Measurements from ENCODE around the gene SPATS2L.
"Not testable (repeated sequence)": the region's sequence is repeated elsewhere in the genome, so short reads cannot be mapped to it uniquely, and the experiment has no call there.

SPATS2L gene

GRCh38 chr2:200320344-200320743 lies 13.9 kb downstream of the SPATS2L start:
- no peak for DNase-seq (ENCODE audit: low spot score)

DNA sequence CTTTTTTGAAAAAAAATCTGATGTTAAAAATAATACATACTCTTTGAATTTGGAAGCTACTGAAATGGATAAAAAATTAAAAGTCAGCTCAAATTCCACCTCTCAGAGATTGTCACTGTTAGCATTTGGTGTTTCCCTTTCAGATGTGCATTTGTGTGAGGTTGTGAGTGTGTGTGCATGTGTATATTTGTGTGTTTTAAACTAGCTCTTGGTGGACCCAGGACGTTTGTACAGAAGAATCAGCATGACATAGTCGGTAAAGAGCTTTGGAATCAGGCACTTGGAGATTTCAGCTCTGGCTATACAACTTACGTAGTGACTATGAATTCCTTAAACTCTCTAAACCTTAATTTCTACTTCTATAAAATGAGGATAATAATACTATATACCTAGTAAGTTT lies 14.5 kb downstream of the SPATS2L start:
- no peak for DNase-seq (ENCODE audit: low spot score)

GRCh38 chr2:200321780-200322534 lies 15.5 kb downstream of the SPATS2L start:
- no peak for DNase-seq (ENCODE audit: low spot score)

GRCh38 chr2:200322607-200323006 lies 16.1 kb downstream of the SPATS2L start:
- DNase-seq (ENCODE audit: low spot score): no peak

GRCh38 chr2:200324362-200324761 lies 17.9 kb downstream of the SPATS2L start:
- no peak for DNase-seq (ENCODE audit: low spot score)

DNA sequence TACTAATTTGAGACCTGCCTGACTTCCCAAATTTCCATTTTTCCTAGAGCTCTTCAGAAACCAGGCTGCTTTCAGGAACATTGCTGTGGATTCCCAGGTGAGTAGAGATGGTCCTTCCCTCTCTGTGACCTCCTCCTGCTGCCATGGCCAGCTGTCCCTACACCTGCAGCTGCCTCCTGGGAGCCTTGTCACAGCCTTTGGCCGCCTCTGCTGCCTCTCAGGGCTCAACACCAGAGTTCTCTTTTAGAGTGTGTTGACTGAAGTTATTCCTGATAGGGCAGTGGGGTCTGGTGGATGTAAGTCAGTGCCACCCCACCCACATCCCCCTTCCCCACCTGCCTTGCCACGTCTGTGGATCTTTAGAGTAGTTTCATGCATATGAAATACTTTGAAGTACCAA lies 22.9 kb downstream of the SPATS2L start:
- DNase-seq (ENCODE audit: low spot score): no peak

DNA sequence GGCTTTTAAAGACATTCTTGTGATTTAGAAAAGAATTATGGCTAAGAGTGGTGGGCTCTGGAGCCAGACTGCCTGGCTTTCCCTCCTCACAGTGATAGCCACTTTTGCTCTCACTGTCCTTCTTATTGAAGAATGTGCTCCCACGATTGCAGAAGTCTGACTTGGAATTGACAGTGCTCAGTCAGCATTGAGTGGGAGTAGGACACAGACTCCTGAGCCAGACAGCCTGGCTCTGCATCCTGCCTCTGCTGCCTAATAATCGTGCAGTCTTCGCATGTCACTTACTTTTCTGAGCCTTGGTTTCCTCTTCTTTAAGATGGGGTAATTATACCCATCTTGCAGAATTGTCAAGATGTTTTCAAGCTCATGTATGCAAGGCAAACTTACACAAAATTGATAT lies 23.3 kb downstream of the SPATS2L start:
- no peak for DNase-seq (ENCODE audit: low spot score)

GRCh38 chr2:200330351-200331060 lies 24.0 kb downstream of the SPATS2L start:
- no peak for DNase-seq (ENCODE audit: low spot score)

DNA sequence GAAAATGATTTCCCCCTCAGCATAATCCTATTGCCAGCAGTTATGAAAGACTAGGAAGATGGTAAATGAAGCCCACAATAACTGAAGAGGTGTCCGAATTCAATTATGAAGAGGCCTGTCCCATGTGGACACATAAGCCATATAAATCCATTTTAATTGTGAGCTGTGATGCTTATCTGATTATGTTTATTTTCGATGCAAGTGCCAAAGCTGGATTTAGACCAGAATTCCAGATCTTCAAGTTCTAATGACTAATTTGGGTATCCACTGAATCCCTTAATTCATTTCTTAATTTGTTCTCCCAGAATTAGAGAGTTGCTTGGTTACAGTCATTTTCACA lies 24.5 kb downstream of the SPATS2L start:
- no peak for DNase-seq (ENCODE audit: low spot score)

GRCh38 chr2:200335657-200336056 lies 29.2 kb downstream of the SPATS2L start:
- no peak for DNase-seq (ENCODE audit: low spot score)

DNA sequence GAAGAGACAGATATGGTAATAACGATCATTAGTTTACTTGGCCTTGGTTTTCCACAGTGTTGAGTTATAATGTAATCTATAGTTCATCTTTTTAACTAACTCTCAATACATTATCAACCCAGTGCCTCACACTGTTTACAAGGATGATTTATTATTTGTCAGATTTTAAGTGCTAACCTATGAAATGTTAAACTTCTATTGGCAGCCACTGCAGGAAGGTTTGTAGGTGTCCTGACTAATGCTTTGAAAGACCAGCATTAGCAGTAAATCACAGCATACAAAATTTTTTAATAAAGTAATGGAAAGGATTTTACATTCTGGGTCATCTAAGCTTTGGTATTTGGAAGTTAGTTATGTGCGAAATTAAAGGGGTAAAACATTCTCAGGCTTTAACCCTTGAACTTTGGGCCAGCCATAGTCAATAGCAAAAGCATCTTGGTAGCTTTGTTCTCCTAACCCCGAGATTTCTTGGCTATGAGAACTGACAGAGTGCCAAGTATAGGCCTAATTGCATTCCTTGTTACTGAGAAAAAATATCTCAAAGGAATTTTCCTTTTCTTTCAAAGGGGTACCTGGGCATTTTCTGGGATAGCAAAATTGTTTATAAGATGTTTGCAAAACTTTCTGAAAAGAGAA lies 30.6 kb downstream of the SPATS2L start:
- DNase-seq (ENCODE audit: low spot score): no peak

DNA sequence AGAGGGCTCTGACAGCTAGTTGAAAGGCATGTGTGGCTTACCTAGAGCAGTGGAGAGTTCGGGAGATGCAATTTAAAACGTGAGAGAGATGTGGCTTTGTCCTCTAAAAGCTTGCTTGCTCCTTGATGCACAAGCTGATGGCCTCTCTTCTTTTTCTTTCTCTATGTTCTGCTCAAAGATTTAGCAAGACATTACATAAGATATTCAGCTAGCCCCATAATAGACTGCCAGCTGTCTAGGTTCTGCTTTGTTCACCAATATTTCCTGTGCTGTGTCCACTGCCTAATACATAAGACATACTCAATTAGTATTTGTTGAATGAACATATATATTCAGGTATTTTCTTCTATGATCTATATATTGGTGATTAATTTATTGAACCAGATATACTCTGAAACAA lies 31.1 kb downstream of the SPATS2L start:
- DNase-seq (ENCODE audit: low spot score): no peak

GRCh38 chr2:200338692-200339091 lies 32.2 kb downstream of the SPATS2L start:
- no peak for DNase-seq (ENCODE audit: low spot score)

DNA sequence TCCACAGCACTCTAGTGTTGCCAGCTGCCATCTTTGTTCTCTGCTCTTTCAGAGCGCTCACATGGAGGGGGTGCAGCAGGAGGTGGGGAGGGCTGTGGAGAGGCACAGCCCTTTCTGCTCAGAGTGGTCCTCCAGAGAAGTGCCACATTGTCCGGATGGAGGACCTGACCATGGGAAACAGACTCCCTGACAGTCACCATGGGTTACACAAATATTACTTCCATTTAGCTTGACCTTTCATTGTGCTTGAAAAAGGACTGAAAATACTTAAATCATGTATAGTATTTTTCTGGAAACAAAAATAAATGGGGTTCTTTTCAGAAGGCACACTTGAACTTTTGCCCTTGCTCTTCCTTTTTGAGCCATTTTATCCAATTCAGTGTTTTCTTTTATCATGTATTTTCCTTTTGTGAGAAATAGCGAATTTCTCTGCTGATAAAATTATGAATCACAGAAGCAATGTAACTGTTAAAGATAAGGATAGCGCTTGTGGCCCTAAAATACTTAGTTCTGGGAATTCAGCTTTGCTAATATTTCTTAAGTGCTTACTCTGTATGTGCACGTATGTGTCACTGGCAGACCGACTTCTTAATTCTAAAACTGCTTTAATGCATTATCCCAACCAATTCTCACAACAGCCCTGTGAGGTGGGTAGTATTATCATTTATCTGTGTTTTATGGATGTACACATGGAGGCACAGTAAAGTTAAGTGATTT lies 34.2 kb downstream of the SPATS2L start:
- DNase-seq (ENCODE audit: low spot score): no peak

DNA sequence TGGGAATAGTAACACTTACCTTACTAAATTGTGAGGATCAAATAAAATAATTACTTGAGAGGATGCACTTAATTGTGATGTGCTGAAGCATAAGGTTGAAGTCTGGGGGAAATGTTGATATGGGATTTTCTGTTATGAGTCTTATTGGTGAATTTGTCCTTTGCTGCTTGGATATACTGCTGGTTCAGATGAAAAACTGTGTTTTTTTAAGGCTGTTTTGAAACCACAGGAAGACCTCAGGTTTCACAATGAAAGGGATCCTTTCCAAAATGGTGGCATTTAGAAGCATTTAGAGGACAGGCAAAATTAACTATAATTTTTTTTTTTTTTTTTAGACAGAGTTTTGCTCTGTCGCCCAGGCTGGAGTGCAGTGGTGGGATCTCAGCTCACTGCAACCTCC lies 34.9 kb downstream of the SPATS2L start:
- no peak for DNase-seq (ENCODE audit: low spot score)

GRCh38 chr2:200342235-200342634 lies 35.7 kb downstream of the SPATS2L start:
- DNase-seq (ENCODE audit: low spot score): no peak

- DNase-seq (ENCODE audit: low spot score): no peak
These were observed 36.2 kb downstream of the SPATS2L start for GRCh38 chr2:200342654-200343053.

- DNase-seq (ENCODE audit: low spot score): not testable (repeated sequence)
These were observed 37.7 kb downstream of the SPATS2L start for GRCh38 chr2:200344202-200344601.

GRCh38 chr2:200345975-200346374 lies 39.5 kb downstream of the SPATS2L start:
- no peak for DNase-seq (ENCODE audit: low spot score)

DNA sequence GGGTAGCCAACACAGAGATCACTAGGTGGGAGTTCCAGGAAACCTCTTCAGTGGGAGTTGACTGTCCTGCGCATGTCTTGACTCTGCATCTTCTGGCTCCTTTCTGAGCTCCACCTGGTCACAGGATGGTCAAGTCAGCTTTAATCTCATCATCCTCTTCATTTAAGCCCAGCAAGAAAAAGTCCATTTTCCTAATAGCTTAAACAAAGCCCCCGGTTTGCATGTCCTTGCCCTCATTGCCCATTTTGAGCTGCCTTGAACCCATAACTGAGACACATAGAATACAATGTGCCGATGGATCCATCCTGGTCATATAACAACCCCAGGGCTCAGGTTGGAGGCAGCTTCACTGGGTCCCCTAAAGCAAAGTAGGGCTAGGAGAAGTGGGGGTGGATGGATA lies 40.8 kb downstream of the SPATS2L start:
- DNase-seq (ENCODE audit: low spot score): no peak

DNA sequence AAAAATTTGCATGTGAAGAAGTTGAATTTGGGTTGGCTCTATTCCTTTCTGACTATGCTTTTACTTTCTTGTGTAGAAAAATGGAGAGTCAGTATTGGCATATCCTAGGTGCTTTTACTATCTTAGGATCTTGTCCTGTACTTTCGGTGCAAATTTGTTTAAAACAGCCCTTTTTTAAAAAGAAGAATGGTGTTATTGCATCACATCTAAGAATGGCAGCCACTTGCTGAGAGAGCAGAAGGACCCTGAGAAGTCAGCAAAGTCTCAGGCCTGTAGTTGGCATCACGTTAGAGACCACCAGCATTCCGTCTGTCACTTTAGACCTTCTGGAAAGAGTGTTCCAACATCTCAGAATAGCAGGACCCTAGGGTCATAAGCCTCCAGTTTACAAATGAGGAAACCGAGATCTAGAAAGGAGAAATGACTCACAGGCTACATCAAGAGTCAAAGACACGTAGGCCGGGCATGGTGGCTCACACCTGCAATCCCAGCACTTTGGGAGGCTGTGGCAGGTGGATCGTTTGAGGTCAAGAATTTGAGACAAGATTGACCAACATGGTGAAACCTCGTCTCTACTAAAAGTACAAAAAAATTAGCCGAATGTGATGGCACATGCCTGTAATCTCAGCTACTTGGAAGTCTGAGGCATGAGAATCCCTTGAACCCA lies 42.5 kb downstream of the SPATS2L start:
- DNase-seq (ENCODE audit: low spot score): no peak

DNA sequence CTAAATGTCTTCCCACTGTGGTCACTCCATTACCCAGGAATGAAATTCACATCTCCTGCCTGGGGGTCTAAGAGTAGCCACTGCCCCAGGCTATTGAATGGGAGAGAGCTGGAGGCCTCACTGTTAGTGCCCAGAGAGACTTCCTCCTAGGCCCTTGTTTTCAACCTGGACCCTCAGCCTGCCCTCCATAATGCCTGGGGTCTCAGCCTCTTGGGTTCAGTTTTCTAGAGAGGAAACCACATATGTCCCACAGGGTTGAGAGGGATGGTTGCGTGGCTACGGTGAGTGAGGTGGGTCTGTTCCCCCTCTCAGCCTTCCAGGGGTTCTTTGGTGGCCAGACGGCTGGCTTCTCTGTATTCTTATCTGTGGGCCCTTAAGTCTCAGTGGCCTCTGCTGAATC lies 43.4 kb downstream of the SPATS2L start:
- no peak for DNase-seq (ENCODE audit: low spot score)

Measured in putamen (tissue), 1 donor.